Measurements from ENCODE around the gene PTPRN2. TPM values are rescaled to one million over a fixed set of nuclear protein-coding genes. Genes with fewer than 3 reads are reported as not detected.

Gene PTPRN2
- total and polyA plus RNA-seq, 2 donors (not counting 3 experiments of a cell fraction or from before 2014, with no cell fraction given): 0.62 to 0.88 TPM

- Histone ChIP-seq H3K4me1 (ENCODE audit: control insufficient read depth, extremely low read depth, insufficient read depth, low read length) (no peaks in the 10 kb centered on the region), H2AFZ (ENCODE audit: low read depth, low read length) (no peak overlapping the region), H3K36me3 (ENCODE audit: control insufficient read depth in 2 of 2, extremely low read depth in 1 of 2, insufficient read depth in 2 of 2, low read length in 2 of 2) (no peaks in the 10 kb centered on the region), H3K9me1 (replicated peaks; ENCODE audit: control insufficient read depth, extremely low read depth, insufficient read depth, low read length) (no peaks in the 10 kb centered on the region), H4K20me1 (replicated peaks; ENCODE audit: control insufficient read depth, extremely low read depth, insufficient read depth, low read length) (no peaks in the 10 kb centered on the region), H3K4me2 (ENCODE audit: insufficient read depth, low read length) (no peak overlapping the region), H3K27ac (ENCODE audit: insufficient read depth, low read depth, low read length) (no peak overlapping the region), H3K9ac (replicated peaks; ENCODE audit: extremely low read depth, insufficient read depth, low read length) (no peak overlapping the region), H3K79me2 (ENCODE audit: control insufficient read depth, insufficient read depth, low read length) (no peaks in the 10 kb centered on the region), H3K9me3 (replicated peaks; ENCODE audit: control insufficient read depth, insufficient read depth, low read length) (peaks cover 4% of the 10 kb centered on the region), H3K4me3 (replicated peaks in 1 of 3; ENCODE audit: insufficient read depth in 1 of 3, low read depth in 1 of 3, low read length in 3 of 3) (no peak overlapping the region), H3K27me3 (ENCODE audit: control insufficient read depth in 2 of 2, insufficient read depth in 2 of 2, low read length in 2 of 2) (no peaks in the 10 kb centered on the region)
- TF ChIP-seq CTCF (IDR thresholded peaks at IDR 0.05; ENCODE audit: extremely low read depth in 1 of 2, insufficient read depth in 1 of 2, low read depth in 1 of 2, low read length in 2 of 2): no peak
- no peak for TF ChIP-seq EZH2 (IDR thresholded peaks at IDR 0.05; ENCODE audit: borderline replicate concordance, low read depth, low read length, severe bottlenecking)
- no peak for TF ChIP-seq POLR2A (IDR thresholded peaks at IDR 0.05; ENCODE audit: low read depth, low read length)
- TF ChIP-seq MYC (IDR thresholded peaks at IDR 0.05; ENCODE audit: low read depth, low read length): no peak
- FAIRE-seq (no peak), DNase-seq (ENCODE audit: low read depth, low spot score) (no peak)
- BruUV-seq (replicated peaks): no TSS peak
- dilution Hi-C loops (cut with MboI; ENCODE audit: extremely low pct_ligation_motif_present, low sequenced_read_pairs): no loop called here
- POLR2A ChIA-PET: no interaction called here
- CTCF ChIA-PET: no interaction called here
- intact Hi-C loops (cut with micrococcal nuclease): no loop called here
Measured at GRCh38 chr7:157667731-157668130, 919.9 kb downstream of the PTPRN2 start.

GRCh38 chr7:157667261-157667660 is 920.4 kb downstream of the PTPRN2 start:
- Histone ChIP-seq H3K4me1 (ENCODE audit: control insufficient read depth, extremely low read depth, insufficient read depth, low read length) (no peaks in the 10 kb centered on the region), H3K9me1 (replicated peaks; ENCODE audit: control insufficient read depth, extremely low read depth, insufficient read depth, low read length) (no peaks in the 10 kb centered on the region), H3K9me3 (replicated peaks; ENCODE audit: control insufficient read depth, insufficient read depth, low read length) (peaks cover 4% of the 10 kb centered on the region), H3K79me2 (ENCODE audit: control insufficient read depth, insufficient read depth, low read length) (no peaks in the 10 kb centered on the region), H3K4me3 (replicated peaks in 1 of 3; ENCODE audit: insufficient read depth in 1 of 3, low read depth in 1 of 3, low read length in 3 of 3) (no peak overlapping the region), H3K4me2 (ENCODE audit: insufficient read depth, low read length) (no peak overlapping the region), H2AFZ (ENCODE audit: low read depth, low read length) (no peak overlapping the region), H3K27me3 (ENCODE audit: control insufficient read depth in 2 of 2, insufficient read depth in 2 of 2, low read length in 2 of 2) (no peaks in the 10 kb centered on the region), H3K9ac (replicated peaks; ENCODE audit: extremely low read depth, insufficient read depth, low read length) (no peak overlapping the region), H3K27ac (ENCODE audit: insufficient read depth, low read depth, low read length) (no peak overlapping the region), H4K20me1 (replicated peaks; ENCODE audit: control insufficient read depth, extremely low read depth, insufficient read depth, low read length) (no peaks in the 10 kb centered on the region), H3K36me3 (ENCODE audit: control insufficient read depth in 2 of 2, extremely low read depth in 1 of 2, insufficient read depth in 2 of 2, low read length in 2 of 2) (no peaks in the 10 kb centered on the region)
- ChIA-PET POLR2A (no interaction called here), CTCF (no interaction called here)
- dilution Hi-C loops (cut with MboI; ENCODE audit: extremely low pct_ligation_motif_present, low sequenced_read_pairs) (no loop called here), intact Hi-C loops (cut with micrococcal nuclease) (no loop called here)
- no TSS peak for BruUV-seq (replicated peaks)
- TF ChIP-seq GATA2 (IDR thresholded peaks at IDR 0.05; ENCODE audit: insufficient read depth, insufficient read length, low read depth, low read length): no peak
- TF ChIP-seq, protein P1, sequence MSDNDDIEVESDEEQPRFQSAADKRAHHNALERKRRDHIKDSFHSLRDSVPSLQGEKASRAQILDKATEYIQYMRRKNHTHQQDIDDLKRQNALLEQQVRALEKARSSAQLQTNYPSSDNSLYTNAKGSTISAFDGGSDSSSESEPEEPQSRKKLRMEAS (IDR thresholded peaks at IDR 0.05; ENCODE audit: insufficient read depth, insufficient read length): no peak
- TF ChIP-seq EZH2 (IDR thresholded peaks at IDR 0.05; ENCODE audit: borderline replicate concordance, low read depth, low read length, severe bottlenecking): no peak
- TF ChIP-seq POLR2AphosphoS5 (IDR thresholded peaks at IDR 0.05; ENCODE audit: insufficient read depth, low read depth, low read length): no peak
- TF ChIP-seq POLR2A (IDR thresholded peaks at IDR 0.05; ENCODE audit: low read depth, low read length): no peak
- TF ChIP-seq MYC (IDR thresholded peaks at IDR 0.05; ENCODE audit: low read depth, low read length): no peak
- no peak for TF ChIP-seq CTCF (IDR thresholded peaks at IDR 0.05; ENCODE audit: extremely low read depth in 1 of 2, insufficient read depth in 1 of 2, low read depth in 1 of 2, low read length in 2 of 2)
- TF ChIP-seq FOS (IDR thresholded peaks at IDR 0.05; ENCODE audit: borderline replicate concordance, insufficient read depth, low read length): no peak
- no peak for TF ChIP-seq JUN (IDR thresholded peaks at IDR 0.05; ENCODE audit: borderline replicate concordance, insufficient read depth, insufficient read length, low read depth)
- DNase-seq (ENCODE audit: low read depth, low spot score) (no peak), FAIRE-seq (no peak)

Measured in endothelial cell of umbilical vein (primary cell).